ENCODE measurements around the gene GDF15.

GDF15 gene

DNA sequence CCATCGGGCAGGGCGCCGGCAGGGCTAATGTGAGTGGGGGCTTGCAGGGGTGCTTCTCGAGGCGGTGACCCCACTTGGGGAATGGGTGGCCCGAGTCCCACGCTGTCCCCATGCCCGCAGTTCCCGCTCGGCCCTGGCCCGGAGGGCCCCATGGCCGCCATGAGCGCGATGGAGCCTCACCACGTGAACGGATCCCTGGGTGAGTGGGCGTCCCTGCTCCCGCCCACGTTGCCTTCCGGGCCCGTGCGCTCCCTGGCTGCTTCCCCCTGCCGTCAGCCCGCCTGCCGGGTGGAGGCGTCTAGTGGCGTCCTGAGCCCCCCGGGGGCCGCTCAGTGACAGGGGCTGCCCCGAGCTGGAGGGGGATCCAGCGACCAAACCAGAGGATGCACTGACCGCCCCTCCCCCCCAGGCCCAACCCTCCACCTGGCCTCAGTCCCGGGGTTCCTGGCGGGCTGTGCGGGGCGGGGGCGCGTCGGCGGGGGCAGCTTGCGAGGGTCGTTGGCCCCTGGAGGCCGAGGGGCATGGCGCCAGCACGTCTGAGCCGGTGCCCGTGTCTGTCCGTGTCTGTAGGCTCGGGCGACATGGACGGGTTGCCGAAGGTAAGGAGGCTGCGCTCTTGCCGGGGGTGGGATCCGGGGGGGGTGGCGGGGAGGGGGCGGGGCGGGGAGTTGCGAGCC is 47.2 kb downstream of the GDF15 start (continued):
- TF ChIP-seq, protein P1, sequence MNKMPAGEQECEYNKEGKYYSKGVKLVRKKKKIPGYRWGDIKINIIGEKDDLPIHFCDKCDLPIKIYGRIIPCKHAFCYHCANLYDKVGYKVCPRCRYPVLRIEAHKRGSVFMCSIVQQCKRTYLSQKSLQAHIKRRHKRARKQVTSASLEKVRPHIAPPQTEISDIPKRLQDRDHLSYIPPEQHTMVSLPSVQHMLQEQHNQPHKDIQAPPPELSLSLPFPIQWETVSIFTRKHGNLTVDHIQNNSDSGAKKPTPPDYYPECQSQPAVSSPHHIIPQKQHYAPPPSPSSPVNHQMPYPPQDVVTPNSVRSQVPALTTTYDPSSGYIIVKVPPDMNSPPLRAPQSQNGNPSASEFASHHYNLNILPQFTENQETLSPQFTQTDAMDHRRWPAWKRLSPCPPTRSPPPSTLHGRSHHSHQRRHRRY (tag by site-specific recombination; IDR thresholded peaks at IDR 0.05) = no peak
- TF ChIP-seq ZNF530 (tag by site-specific recombination; IDR thresholded peaks at IDR 0.05; ENCODE audit: low read depth) (no peak), ZNF112 (tag by site-specific recombination; IDR thresholded peaks at IDR 0.05) (no peak), ZFP41 (tag by site-specific recombination; IDR thresholded peaks at IDR 0.05; ENCODE audit: borderline replicate concordance) (no peak), TCF7L2 (IDR thresholded peaks at IDR 0.05; ENCODE audit: borderline replicate concordance, low read depth, low read length) (no peak), ZNF548 (tag by site-specific recombination; IDR thresholded peaks at IDR 0.05) (no peak), ZNF561 (tag by site-specific recombination; IDR thresholded peaks at IDR 0.05; ENCODE audit: borderline replicate concordance) (no peak), ZNF37A (tag by site-specific recombination; IDR thresholded peaks at IDR 0.05) (no peak), ZFP37 (tag by site-specific recombination; IDR thresholded peaks at IDR 0.05) (peak; percentile 91), ZNF10 (tag by site-specific recombination; IDR thresholded peaks at IDR 0.05) (no peak), MYNN (tag by site-specific recombination; IDR thresholded peaks at IDR 0.05; ENCODE audit: borderline replicate concordance) (no peak), ZNF521 (tag by site-specific recombination; IDR thresholded peaks at IDR 0.05) (no peak), RBAK (tag by site-specific recombination; IDR thresholded peaks at IDR 0.05) (no peak), ZFHX2 (tag by site-specific recombination; conservative IDR thresholded peaks at IDR 0.05) (peak; percentile 99), ZNF133 (tag by site-specific recombination; IDR thresholded peaks at IDR 0.05) (no peak), ZNF837 (tag by site-specific recombination; IDR thresholded peaks at IDR 0.05) (no peak), ZNF426 (tag by site-specific recombination; IDR thresholded peaks at IDR 0.05) (no peak), ZNF623 (tag by site-specific recombination; IDR thresholded peaks at IDR 0.05) (no peak), ZNF292 (tag by site-specific recombination; IDR thresholded peaks at IDR 0.05; ENCODE audit: borderline replicate concordance, low read depth) (no peak), ZNF132 (tag by site-specific recombination; IDR thresholded peaks at IDR 0.05; ENCODE audit: borderline replicate concordance) (no peak), ZNF555 (tag by site-specific recombination; conservative IDR thresholded peaks at IDR 0.05) (no peak), ZNF114 (tag by site-specific recombination; IDR thresholded peaks at IDR 0.05) (no peak), ZBTB7A (tag by site-specific recombination; IDR thresholded peaks at IDR 0.05; ENCODE audit: low read depth) (peak; percentile 99), ZNF24 (tag by site-specific recombination; IDR thresholded peaks at IDR 0.05) (peak; percentile 61; the same call in 1 of the 2 replicates), ZNF221 (tag by site-specific recombination; IDR thresholded peaks at IDR 0.05; ENCODE audit: borderline replicate concordance) (no peak)
- TF ChIP-seq, protein P2, sequence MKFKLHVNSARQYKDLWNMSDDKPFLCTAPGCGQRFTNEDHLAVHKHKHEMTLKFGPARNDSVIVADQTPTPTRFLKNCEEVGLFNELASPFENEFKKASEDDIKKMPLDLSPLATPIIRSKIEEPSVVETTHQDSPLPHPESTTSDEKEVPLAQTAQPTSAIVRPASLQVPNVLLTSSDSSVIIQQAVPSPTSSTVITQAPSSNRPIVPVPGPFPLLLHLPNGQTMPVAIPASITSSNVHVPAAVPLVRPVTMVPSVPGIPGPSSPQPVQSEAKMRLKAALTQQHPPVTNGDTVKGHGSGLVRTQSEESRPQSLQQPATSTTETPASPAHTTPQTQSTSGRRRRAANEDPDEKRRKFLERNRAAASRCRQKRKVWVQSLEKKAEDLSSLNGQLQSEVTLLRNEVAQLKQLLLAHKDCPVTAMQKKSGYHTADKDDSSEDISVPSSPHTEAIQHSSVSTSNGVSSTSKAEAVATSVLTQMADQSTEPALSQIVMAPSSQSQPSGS (tag by site-specific recombination; IDR thresholded peaks at IDR 0.05; ENCODE audit: low read depth) = no peak
- TF ChIP-seq, protein P3, sequence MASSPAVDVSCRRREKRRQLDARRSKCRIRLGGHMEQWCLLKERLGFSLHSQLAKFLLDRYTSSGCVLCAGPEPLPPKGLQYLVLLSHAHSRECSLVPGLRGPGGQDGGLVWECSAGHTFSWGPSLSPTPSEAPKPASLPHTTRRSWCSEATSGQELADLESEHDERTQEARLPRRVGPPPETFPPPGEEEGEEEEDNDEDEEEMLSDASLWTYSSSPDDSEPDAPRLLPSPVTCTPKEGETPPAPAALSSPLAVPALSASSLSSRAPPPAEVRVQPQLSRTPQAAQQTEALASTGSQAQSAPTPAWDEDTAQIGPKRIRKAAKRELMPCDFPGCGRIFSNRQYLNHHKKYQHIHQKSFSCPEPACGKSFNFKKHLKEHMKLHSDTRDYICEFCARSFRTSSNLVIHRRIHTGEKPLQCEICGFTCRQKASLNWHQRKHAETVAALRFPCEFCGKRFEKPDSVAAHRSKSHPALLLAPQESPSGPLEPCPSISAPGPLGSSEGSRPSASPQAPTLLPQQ (tag by site-specific recombination; IDR thresholded peaks at IDR 0.05) = peak; percentile 86
- TF ChIP-seq, protein P4, sequence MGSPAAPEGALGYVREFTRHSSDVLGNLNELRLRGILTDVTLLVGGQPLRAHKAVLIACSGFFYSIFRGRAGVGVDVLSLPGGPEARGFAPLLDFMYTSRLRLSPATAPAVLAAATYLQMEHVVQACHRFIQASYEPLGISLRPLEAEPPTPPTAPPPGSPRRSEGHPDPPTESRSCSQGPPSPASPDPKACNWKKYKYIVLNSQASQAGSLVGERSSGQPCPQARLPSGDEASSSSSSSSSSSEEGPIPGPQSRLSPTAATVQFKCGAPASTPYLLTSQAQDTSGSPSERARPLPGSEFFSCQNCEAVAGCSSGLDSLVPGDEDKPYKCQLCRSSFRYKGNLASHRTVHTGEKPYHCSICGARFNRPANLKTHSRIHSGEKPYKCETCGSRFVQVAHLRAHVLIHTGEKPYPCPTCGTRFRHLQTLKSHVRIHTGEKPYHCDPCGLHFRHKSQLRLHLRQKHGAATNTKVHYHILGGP (tag by site-specific recombination; IDR thresholded peaks at IDR 0.05) = no peak
- TF ChIP-seq, protein P5, sequence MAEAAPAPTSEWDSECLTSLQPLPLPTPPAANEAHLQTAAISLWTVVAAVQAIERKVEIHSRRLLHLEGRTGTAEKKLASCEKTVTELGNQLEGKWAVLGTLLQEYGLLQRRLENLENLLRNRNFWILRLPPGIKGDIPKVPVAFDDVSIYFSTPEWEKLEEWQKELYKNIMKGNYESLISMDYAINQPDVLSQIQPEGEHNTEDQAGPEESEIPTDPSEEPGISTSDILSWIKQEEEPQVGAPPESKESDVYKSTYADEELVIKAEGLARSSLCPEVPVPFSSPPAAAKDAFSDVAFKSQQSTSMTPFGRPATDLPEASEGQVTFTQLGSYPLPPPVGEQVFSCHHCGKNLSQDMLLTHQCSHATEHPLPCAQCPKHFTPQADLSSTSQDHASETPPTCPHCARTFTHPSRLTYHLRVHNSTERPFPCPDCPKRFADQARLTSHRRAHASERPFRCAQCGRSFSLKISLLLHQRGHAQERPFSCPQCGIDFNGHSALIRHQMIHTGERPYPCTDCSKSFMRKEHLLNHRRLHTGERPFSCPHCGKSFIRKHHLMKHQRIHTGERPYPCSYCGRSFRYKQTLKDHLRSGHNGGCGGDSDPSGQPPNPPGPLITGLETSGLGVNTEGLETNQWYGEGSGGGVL (tag by site-specific recombination; IDR thresholded peaks at IDR 0.05) = peak; percentile 97
- TF ChIP-seq, protein P6, sequence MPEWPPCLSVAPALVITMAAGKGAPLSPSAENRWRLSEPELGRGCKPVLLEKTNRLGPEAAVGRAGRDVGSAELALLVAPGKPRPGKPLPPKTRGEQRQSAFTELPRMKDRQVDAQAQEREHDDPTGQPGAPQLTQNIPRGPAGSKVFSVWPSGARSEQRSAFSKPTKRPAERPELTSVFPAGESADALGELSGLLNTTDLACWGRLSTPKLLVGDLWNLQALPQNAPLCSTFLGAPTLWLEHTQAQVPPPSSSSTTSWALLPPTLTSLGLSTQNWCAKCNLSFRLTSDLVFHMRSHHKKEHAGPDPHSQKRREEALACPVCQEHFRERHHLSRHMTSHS (tag by site-specific recombination; IDR thresholded peaks at IDR 0.05) = no peak
- TF ChIP-seq, protein P7, sequence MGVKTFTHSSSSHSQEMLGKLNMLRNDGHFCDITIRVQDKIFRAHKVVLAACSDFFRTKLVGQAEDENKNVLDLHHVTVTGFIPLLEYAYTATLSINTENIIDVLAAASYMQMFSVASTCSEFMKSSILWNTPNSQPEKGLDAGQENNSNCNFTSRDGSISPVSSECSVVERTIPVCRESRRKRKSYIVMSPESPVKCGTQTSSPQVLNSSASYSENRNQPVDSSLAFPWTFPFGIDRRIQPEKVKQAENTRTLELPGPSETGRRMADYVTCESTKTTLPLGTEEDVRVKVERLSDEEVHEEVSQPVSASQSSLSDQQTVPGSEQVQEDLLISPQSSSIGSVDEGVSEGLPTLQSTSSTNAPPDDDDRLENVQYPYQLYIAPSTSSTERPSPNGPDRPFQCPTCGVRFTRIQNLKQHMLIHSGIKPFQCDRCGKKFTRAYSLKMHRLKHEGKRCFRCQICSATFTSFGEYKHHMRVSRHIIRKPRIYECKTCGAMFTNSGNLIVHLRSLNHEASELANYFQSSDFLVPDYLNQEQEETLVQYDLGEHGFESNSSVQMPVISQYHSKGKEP (tag by site-specific recombination; IDR thresholded peaks at IDR 0.05) = no peak
